Neural progenitor cell (in vitro differentiated cells): ENCODE results near the gene GOLGA7B.

ENCODE experiments used
- CTCF ChIP-seq: fragments of 200-600 bp; sonication (generic); IDR thresholded peaks from 2 replicates; pipeline ENCODE4 v1.5.1; 2017; ENCODE audit warnings: antibody characterized with exemption, mild to moderate bottlenecking
- EZH2 ChIP-seq: fragments of 200-600 bp; sonication (generic); IDR thresholded peaks from 2 replicates; pipeline ENCODE4 v1.6.1; 2017; ENCODE audit warnings: antibody characterized with exemption, mild to moderate bottlenecking, moderate library complexity

GRCh38 chr10:97895084-97895483 is 45.4 kb downstream of the GOLGA7B start:
- TF ChIP-seq CTCF (no peak), EZH2 (no peak)
